Stimulated activated CD4-positive, alpha-beta T cell treated with anti-CD3 and anti-CD28 coated beads, TNF-alpha, amount 100 ng/mL, for 1 hour (primary cell): ENCODE data around the gene IL3.

Experiments used
- DNase-seq, 3 donors: peaks; one replicate each; pipeline ENCODE4 v3.0.0-alpha.2; 2020; ENCODE audit warnings: low read depth in 3 of 3, low spot score in 1 of 3

Gene IL3

DNA sequence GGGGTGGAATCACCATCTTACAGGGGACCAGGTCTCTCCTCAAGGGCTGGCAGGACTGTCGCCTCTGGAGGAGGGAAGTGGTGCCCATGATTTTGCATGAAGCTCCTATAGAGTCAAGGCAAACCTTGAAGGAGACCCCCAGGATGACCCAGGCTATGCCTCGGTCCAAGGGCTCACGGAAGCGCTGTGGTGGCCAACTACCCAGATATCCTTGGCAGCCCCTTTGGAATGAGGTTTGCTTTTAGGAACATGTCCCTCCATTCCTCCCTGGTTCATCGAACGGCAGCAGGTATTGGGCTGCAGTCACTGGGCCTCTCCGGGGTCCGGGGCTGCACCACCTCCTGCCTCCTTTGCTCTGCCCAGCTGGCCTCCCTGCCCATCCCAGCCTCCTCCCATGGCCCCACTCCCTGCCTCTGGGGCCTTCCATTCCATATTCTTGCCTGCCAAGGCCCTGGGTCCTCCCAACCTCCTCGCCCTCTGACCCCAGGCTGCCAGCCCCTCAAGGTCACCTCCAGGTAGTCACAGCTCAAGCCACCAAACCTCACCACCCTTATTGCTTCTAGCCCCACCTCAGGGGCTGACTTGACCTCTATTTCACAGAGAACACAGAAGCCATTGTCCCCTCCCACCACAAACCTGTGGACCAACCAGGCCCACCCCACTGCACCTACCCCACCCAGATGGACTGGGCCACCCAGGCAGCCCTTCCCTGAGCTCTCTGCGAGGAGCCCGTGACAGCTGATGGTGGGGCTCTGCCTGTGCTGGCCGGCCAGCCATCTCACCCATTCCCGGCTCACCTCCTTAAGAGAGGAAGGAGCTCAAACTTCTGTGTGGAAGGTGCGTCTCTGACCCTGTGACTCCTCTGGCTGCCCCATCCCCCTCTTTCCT, 3.6 kb upstream of the IL3 start:
- no peak for DNase-seq

DNA sequence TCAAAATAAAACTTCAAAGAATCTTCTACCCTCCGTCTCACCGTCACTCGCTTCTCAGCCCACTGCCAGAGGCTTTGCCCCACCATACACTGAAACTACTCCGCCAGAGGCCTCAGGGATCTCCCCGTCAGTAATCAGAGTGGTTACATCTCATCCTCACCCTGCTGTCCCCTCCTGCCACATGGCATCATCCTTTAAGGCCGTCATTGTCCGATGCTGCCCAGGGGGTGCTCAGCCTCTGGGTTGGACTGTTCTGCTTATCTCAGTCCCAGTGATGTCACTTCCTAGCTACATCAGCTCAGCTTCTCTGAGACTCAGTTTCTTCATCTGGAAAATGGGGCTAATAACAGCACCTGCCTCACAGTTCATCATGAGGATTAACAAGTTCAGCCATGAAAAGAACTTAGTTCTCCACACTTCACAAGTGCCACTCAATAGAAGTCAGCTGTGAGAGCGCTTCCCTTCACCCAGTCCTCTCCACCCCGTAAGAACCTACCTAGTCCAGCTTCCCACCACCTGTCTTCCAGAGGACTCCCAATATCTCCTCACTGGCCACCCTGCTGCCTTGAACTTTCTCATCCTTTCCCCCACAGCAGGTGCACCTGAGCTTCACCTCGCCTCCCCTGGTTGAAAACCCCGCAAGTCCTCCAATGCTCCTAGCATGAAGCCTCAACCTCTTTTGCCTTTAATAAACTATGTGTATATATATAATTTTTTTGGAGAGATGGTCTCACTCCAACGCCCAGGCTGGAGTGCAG, 2.8 kb upstream of the IL3 start:
- no peak for DNase-seq

DNA sequence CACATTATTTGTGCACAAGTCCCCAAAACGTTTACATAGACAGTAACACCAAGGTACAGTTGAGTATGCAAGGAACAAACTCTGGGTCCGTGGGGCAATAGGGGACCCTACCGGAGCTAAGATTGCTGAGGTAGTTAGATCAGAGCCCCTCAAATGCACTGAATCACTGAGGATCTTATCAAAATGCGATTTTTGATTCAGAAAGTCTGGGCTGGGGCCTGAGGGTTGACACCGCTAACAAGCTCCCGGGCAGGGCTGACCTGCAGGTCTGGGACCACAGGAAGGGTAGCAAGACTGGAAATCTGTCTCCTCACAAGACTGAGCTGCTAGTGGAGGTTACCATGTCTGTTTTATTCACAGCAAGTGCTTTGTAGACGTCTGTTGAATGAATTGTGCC, 1.8 kb upstream of the IL3 start:
- DNase-seq: no peak

DNA sequence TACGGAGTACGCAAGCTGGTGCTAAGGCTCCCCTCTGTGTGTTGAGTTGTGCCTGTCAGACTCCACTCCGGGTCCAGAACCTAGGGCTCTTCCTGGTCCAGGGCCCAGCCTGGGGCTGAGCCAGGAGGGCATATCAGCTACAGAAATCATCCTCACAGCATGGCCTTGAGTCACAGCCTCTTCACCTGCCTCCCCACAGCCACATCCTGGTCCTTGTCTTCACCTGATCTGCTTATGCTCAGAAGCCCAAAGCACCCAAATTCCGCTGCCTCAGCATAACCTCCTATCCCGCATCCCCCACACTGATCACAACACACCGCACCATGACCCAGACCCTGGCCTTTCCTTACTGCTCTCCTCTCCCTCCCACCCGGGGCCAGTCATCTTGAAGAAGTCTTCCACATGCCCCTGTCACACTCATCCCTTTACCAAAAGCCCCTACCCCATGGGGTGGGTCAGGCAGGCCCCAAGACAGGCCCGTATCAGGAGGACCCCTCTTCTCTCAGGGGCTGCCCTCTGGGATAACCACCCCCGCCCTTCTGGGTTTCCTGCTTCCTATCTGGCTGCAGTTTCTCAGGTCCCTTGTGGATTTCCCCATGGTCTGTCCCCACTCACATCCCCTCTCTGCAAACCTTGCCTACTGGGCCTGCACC, 1.3 kb upstream of the IL3 start:
- no peak for DNase-seq

DNA sequence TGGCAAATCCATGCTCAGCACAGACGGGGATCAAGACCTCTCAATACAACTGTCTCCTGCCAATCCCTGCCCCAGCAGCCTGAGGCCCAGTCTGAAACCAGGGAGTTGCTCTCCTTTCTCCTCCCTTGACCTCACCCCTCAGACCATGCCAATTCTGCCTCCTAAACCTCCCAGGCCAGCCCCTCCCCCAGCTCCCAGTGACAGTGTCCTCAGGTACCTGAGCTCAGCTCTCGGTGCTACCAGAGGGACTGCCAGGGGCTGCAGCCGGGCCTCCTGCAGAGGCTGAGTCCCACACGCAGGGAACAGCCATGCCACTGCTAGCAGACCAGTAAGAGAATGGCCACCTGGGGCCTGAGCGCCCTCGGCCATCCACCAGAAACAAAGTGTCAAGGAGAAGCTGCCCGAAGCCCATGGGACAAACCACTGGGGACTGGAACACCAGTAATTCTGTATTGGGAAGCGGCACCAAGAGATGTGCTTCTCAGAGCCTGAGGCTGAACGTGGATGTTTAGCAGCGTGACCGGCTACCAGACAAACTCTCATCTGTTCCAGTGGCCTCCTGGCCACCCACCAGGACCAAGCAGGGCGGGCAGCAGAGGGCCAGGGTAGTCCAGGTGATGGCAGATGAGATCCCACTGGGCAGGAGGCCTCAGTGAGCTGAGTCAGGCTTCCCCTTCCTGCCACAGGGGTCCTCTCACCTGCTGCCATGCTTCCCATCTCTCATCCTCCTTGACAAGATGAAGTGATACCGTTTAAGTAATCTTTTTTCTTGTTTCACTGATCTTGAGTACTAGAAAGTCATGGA, 557 bp upstream of the IL3 start:
- DNase-seq: no peak

DNA sequence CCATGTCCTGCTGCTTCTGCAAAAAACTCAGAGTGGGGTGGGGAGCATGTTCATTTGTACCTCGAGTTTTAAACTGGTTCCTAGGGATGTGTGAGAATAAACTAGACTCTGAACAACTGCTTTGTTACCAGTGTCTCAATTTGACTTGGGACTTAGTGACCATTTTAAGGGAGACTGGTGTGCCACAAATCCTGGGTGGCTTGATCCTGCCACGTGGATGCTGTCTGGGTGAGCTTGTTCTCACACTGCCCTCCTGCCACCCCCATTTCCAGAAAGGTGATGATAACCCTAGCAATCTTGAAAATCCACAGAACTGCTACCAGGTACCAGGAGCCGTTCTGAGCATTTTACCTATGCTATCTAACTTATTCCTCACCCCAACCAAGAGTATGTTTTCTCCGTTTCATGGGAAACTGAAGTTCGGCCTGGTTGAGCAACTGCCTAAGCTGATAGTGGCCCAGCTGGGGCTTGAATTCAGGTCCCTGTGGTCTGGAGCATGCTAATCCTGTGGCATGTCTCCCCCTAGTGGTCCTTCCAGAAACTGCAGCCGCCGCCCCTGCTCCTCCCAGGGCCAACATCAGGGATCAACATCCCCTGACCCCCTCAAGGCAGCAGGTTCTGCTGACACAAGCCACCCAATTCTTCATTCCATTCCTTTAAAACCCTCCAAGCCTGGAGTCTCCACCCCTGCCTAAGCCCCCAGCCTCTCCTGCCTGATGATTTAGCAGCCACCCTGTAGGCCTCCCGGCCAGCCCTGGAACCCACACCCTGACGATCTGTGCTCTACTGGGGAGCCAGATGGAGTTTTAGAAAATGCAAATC, 2.8 kb downstream of the IL3 start:
- peak; percentile 32 to 85 (median 70) for DNase-seq

DNA sequence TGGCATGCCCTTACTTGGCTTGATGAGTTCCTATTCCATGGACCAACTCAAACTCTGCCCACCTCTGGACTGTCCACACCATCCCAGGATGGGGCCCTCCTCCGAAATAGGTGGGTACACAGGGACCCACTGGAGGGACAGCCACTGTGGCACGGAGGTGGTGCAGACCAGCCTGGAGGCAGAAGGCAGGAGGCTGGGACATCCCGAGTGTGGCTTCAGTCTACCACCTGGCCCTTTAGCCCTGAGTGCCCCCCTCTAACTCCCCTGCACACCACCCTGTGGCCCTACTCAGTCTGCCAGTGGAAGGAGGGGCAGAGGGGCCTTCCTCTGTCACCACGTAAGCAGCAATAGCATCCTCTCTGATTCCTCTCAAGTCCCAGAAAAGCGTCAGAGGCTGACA, 3.7 kb downstream of the IL3 start:
- DNase-seq: no peak

DNA sequence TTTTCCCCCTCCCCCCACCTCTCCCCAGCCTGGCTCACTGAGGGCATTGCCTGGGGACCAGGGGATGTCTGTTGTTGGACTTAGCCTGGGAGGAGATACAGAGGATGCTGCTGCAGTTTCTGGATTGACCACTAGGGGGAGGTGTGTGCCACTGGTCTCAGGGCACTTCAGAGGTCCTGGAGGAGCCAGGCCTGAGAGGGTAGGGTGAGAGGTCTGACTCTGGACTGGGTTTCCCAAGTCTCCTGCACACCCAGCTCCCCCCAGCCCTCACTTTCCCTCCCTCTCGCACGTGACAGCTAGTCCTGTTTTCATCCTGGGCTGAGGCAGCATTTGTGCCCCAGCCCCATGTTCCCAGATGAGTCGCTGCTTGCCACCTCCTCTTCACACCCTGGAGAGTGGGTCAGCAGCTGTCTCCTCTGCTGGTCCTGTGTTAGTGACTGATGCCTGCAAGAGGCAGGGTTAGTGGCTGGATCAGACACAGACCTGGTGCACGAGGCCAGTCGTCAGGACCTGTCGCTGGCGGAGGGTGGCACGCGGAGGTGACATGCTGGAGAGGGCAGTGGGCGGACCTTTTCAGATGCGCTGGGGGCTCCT, 4.4 kb downstream of the IL3 start:
- DNase-seq: peak; percentile 48 to 77 (median 54)

DNA sequence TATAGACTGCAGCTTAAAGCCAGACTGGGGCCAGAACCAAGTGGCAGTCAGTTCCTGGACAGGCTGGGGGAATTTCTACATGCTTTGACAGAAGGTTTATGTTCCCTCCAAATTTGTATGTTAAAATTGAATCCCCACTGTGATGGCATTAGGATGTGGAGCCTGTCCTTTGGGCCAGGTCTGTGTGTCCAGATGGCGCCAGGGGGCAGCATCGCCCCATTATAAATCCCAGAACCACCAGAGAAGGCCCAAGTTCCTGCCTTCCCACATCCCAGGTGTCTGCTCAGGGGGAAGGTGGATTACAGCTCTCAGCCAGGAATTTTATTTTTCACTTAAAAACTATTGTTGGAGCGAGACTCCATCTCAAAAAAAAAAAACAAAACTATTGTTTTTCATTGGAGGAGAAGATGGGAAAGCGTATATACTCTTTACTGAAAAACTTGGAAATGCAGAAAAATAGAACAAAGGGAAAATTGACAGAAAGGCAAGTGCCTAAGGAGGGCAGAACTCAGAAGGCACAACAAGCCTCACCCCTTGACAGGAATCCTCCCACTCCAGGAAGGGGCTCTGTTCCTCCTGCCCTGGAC, 5.0 kb downstream of the IL3 start:
- DNase-seq: peak in 1 of 3 donors; percentile 38

DNA sequence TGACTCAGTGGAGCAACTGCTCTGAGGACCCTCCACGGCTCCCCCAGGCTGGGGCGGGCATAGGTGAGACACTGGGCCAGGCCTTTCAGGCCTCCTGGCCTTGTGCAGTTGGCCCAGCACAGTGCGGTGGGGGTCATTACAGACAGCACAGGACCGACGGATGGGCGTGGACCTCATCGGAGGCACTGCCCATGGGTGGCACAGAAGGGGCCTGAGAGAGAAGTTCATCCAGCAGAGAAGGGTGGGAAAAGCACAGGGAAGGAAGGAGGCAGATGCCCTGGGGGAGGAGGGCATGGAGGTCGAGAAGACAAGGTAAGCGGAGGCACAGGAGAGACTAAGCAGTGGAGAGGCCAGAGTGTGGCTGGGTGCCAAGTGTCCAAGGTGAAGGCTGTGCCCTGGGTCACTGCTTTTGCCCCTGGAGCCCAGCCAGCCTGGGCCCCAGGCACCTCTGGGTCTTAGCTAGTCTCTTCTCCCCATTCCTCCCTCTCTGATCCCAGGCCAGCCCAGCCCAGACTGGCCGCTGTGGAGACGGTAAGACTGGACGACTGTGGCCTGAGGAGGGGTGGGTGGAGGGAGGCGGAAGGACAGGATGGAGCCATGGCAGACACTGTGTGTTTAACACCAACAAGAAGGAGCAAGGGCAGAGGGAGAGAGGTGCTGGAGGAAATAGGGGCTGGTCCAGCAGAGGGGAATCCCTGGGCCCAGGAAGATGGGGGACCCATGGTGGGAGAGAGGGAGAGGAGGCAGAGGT, 5.7 kb downstream of the IL3 start:
- no peak for DNase-seq

DNA sequence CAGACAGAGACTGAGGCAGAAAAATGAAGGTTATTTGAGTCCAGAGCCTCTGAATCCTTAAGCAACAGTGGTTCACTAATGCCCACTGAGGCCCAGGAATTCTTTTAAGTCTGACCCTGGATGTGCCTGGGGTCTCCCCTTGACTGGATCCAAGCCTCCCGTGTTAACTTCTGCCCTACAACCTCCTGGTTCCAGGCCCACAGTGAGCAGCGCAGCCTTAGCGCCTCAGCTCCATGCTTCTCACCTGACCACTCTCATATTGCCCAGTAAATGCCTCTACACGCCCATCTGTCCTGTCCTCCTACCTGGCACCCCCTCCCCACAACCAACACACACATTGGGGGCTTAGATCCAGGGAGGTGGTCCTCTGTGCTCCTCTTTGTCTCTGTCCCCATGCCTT, 6.4 kb downstream of the IL3 start:
- no peak for DNase-seq

DNA sequence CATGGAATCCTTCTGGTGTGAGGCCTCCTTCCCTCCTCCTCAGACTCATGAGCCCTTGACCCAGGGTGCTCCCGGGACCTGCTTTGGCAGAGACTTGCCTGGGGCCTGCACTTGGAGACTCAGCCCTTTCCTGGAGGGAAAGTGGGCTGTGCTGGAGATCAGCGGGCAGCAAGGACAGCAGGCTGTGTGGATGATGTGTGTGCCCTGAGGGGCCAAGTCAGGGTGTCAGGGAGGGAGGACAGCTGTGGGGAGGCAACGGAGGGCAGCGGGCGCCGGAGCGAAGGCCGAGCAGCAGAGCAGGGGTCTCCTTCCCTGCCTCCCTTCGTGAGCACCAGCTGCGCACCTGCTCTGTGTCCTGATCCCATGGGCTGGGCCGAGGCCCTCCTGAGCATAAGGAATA, 7.0 kb downstream of the IL3 start:
- no peak for DNase-seq

DNA sequence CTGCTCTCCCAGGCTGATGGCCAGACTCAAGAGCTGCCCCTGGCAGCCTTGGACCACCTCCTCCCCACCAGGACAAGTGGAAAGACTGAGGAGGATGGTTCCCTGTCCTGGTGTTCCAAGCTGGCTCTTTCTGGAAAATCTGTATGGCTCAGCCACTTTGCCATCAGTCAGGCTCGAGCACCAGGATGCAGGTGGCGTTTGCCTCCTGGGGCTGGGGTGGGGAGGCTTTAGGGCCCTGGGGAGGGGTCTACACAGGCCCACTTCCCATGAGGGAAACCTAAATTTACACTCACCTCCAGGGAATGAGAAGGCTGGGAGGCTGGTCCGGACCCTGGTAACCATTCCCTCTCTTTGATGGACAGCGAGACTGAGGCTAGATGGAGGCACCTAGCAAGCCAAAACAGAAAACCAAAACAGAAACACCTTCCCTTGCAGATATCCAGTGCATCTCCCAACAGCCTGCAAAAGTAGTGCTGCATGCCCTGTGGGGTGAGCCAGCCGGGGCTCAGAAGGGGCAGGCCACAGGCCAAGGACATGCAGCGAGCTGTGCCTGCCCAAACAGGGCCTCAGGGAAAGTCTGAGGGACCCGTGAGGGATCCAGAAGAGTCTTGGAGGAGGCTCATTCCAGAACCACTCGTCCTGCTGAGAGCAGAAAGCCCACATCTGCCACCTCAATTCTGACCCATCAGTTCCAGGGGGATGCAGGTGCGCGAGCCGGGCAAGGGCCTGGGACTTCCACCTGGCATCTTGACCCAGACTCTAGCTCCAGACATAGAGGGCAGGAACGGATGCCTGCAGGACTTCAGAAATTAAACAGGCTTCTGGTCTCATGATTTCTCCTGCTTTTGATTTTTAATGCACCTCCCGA, 7.7 kb downstream of the IL3 start:
- DNase-seq: no peak

DNA sequence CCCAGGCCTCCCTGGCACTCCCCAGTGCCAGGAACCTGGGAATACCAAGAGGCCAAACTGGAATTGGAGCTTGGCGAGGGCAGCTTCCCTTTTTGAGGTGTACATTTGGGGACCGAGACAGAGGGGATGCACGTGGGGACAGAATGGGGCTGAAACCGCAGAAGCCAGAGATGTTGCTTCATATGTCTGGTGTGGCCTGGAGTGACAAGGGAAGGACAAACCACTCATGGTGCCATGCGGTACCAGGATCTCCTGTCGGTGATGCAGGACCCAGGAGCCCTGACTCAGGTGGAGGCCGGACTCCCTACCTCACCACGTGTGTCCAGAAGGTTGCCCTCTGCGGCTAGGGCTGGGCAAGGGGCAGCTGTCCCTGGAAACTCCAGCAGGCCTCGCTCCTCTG, 9.1 kb downstream of the IL3 start:
- no peak for DNase-seq

DNA sequence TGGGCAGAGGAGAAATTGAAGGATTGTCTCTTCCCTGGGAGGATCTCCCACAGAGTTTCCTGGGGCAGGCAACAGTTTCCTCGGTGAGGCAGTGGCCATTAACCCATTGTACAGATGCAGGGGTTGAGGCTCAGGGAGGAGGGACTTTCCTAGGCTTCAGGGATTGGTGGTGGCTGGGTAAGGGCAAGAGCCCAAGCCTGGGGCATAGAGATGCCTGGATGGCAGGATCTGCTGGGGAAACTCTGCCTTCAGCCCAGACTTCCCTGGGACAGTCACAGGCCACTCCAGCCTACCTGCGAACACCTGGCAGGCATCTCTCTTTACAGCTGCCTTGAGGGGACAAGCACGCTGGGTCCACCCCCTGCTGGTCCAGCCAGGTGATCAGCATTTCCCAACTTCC, 9.5 kb downstream of the IL3 start:
- DNase-seq: no peak

DNA sequence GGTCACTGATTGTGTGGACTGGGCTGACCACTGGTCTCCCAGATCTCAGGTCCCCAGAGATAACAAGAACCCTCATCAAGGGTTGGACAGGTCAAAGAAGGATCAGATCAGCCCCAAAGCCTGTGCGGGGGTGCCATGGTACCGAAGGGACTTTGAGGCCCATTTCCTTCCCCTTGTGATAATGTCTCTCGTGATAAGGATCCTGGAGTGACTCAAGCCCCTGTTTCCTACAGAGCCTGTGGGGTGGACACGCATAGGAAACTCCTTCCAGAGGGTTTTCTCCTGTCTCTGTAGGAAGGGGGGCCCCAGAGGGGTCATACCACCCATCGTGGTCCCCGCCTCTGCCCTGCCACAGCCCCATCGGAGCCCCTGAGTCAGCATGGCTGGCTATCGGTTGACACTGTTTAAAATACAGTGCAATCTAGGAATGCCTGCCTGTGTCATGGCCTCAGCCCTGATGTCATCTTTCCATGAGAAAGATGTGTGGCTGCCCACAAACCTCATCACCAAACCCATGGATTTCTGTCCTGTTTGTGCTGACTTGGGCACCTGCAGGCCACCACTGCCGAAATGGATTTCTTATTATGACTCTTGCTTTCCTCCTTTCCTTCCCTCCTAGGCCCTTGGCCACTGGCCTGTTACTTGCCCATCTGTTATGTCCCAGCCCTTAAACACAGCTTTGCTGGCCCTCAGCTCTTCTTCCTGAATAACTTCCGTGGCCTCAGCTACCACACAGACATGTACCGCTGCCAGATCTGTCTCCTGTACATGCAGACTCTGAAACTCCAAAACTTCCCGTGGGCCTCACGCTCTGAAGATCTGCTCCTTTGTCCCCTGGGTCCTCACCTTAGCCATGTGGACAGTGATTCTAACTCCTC, 10.2 kb downstream of the IL3 start:
- DNase-seq: no peak

DNA sequence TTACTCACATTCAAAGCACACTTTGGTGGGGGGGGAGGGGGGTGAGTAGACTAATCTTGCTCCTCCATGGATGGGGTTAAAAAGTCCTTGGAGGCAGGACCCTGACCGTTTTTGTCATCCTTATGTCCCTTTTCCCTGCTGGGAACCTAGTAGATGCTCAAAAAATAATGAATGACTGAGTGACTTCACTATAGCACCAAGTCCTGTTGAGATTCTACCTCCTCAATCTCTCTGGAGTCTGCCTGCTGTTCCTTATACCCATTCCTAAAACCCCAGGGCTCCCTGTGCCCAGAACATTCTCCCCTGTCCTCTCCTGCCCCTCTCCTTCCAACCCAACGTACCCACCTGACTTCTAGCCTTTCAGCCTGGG, 10.9 kb downstream of the IL3 start:
- no peak for DNase-seq
